ACC112 (cell line): ENCODE data around the gene TOMT.

ENCODE experiments used
- H2AFZ ChIP-seq: fragments of 200-600 bp; sonication (generic); one replicate; pipeline ENCODE4 v1.6.0; 2017; ENCODE audit warnings: antibody characterized with exemption, low read length; ENCODE audit not compliant: unreplicated experiment
- H3K27ac ChIP-seq: fragments of 200-600 bp; sonication (generic); 2 replicates; pipeline ENCODE4 v1.5.1; 2014; ENCODE audit warnings: low read depth, mild to moderate bottlenecking, antibody characterized with exemption, low read length, moderate library complexity
- H3K27me3 ChIP-seq: fragments of 200-600 bp; sonication (generic); 2 replicates; pipeline ENCODE4 v1.6.1; 2014; ENCODE audit warnings: mild to moderate bottlenecking, antibody characterized with exemption, low read length, moderate library complexity, mixed read lengths; ENCODE audit not compliant: insufficient read depth
- H3K36me3 ChIP-seq: fragments of 200-600 bp; sonication (generic); 2 replicates; pipeline ENCODE4 v1.6.1; 2016; ENCODE audit warnings: mild to moderate bottlenecking, antibody characterized with exemption, low read length, moderate library complexity, mixed read lengths; ENCODE audit not compliant: insufficient read depth
- H3K4me1 ChIP-seq: fragments of 200-600 bp; sonication (generic); one replicate; pipeline ENCODE4 v1.6.1; 2016; ENCODE audit warnings: low read length, mixed read lengths; ENCODE audit not compliant: insufficient read depth, unreplicated experiment, control insufficient read depth
- H3K4me3 ChIP-seq: fragments of 200-600 bp; sonication (generic); 2 replicates; pipeline ENCODE4 v1.5.1; 2014; ENCODE audit warnings: mild to moderate bottlenecking, low read depth, low read length
- H3K79me2 ChIP-seq: fragments of 200-600 bp; sonication (generic); one replicate; pipeline ENCODE4 v1.6.0; 2016; ENCODE audit warnings: low read length; ENCODE audit not compliant: control insufficient read depth, unreplicated experiment, insufficient read depth

TOMT gene

DNA sequence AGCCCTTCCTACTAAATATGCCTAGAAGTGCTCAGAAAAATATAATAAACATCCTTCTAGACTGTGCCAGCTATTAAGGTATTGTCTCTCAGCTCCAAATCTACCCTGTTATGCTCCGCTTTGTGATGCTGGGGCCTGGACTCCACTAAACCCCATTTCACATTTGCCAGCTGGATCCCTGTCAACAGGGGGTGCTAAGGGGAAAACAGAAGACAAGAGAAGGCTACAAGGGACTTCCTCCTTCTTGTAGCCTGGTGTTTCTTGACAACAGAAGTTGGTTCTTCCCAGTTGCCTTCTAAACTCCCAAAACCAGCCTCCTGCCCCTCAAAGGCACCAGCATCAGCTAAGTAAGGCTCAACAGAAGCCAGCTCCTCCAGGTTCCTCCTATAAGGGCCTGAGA lies 30.6 kb upstream of the TOMT start:
- Histone ChIP-seq H2AFZ (no peak overlapping the region), H3K36me3 (no peaks in the 10 kb centered on the region), H3K27ac (no peak overlapping the region), H3K4me1 (peaks cover 38% of the 10 kb centered on the region), H3K4me3 (no peak overlapping the region), H3K27me3 (no peaks in the 10 kb centered on the region), H3K79me2 (peaks cover 85% of the 10 kb centered on the region)

DNA sequence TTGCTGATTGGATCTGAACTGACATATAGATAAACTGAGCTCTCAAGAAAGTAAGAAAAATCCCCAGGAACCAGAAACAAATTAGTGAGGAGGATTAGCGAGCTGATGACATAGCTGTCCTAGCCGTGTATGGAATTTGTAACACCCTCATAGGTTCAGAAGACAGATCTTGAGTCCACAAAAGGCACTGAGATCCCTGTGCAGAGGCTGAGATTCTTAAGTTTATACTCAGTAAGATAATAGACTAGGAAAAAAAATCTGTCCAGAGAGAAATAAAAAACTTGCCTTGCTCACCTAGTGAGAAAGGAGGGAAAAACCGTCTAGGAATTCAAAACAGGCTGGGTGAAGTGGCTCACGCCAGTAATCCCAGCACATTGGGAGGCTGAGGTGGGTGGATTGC lies 30.0 kb upstream of the TOMT start:
- H2AFZ ChIP-seq: no peak overlapping the region
- no peaks in the 10 kb centered on the region for H3K27me3 ChIP-seq
- H3K4me3 ChIP-seq: no peak overlapping the region
- peaks cover 79% of the 10 kb centered on the region for H3K79me2 ChIP-seq
- H3K36me3 ChIP-seq: no peaks in the 10 kb centered on the region
- no peak overlapping the region for H3K27ac ChIP-seq
- peaks cover 32% of the 10 kb centered on the region for H3K4me1 ChIP-seq

DNA sequence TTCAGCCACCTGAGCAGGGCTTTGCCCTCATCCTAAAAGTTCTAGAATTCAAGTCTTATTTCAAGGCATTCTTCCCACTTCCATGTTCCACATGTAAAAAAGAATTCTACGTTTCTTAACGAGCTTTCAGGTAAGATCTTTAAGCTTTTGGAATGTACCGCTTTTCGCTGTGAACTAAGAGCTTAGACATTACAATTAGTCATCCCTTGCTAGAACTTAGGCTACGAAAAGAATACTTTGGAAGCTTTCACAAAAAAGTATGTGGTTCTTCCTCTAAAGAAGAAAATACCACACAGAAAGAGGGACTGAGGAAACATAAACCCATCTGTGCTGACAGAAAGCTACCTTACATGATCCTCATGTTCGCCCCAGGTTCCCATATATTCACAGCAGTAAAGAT lies 27.2 kb upstream of the TOMT start:
- peaks cover 59% of the 10 kb centered on the region for H3K79me2 ChIP-seq
- peak overlapping the region; percentile 87 for H3K4me3 ChIP-seq
- H3K27ac ChIP-seq: peak overlapping the region; percentile 28; the same call in 1 of the 2 replicates

DNA sequence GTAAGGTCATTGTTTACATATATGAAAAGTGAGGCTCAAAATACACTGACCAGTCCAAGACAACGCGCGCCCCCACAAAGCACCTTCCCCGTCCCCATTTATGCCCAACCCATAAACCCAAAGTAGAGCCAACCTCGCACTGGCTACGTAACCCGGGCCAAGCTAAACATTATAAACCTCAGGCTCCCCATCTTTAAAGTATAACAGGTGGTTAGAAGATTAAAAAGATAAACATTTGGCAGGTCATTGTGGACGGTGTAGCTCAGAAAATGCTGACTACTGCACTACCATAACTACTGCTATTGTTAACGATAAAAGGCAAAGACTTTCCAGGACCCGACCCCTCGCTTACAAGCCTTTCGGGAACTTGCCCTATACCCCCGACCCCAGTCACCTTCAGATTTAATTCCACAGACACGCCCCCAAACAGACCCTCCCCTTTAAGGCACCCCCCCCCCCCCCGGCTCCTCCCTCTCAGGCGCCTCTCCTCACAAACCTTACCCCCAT lies 25.9 kb upstream of the TOMT start:
- Histone ChIP-seq H3K4me1 (peaks cover 18% of the 10 kb centered on the region), H3K27ac (peak overlapping the region; percentile 60), H3K27me3 (no peaks in the 10 kb centered on the region), H3K36me3 (no peaks in the 10 kb centered on the region), H3K79me2 (peaks cover 48% of the 10 kb centered on the region), H3K4me3 (peak overlapping the region; percentile 87), H2AFZ (peak overlapping the region; percentile 84)

More for the DNA sequence above, 27.2 kb upstream of the TOMT start:
- peak overlapping the region; percentile 31 for H2AFZ ChIP-seq
- H3K4me1 ChIP-seq: peaks cover 18% of the 10 kb centered on the region
- H3K27me3 ChIP-seq: no peaks in the 10 kb centered on the region
- H3K36me3 ChIP-seq: no peaks in the 10 kb centered on the region

DNA sequence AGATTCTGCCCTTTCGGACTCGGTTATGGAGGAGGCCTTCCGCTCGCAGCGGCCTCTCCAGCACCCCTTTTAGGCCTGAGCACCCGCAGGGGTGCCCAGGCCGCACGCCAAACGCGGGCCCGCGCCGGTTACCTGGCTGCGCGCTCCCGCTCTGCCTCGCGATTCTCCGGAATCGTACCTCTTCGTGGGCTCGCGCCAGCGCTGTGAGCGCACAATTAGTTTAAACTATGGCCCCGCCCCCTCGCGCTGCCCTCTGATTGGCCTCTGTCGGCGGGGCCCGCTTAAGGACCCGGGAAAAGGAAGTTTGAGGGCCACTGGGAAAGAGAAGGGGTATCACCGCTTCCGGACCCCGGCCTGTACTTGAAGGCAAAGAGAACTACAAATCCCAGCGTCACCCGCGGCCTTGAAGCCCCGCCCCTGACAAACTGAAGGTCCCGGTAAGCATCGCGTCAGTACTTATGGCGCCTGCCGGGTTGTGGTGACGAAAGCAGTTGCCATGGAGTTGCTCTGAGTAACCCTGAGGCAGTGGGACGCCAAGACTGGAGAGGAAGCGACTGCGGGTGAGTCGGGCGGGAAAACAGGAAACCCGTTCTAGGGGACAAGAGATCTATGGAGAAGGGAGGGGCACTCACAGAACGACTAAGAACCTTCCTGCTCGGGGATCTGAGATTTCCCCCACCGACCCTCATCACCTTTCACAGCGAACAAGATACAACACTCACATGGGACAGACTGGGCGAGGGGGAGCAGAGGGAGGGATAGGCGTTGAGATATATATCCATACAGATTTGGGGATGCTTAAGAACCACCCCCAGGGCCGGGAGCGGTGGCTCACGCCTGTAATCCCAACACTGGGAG lies 25.2 kb upstream of the TOMT start, which contains the start of the genes LRRC51 and NUMA1:
Gene LRRC51 (plus strand): TSS at position 525 of the 858 bp plus-strand sequence. CDS start 8,234 bp downstream, outside the sequence.
Gene NUMA1 (minus strand): TSS at position 217 of the 858 bp plus-strand sequence. CDS start 44,599 bp downstream, outside the sequence.
- Histone ChIP-seq H3K4me1 (peaks cover 18% of the 10 kb centered on the region), H3K36me3 (0 out of 2 replicates have a peak, but pooled peaks cover 1% of the 10 kb centered on the region), H3K4me3 (peak within 1 kb of the TSS; percentile 87), H2AFZ (peak within 1 kb of the TSS; percentile 87), H3K79me2 (peaks cover 42% of the 10 kb centered on the region), H3K27me3 (no peaks in the 10 kb centered on the region), H3K27ac (peak within 1 kb of the TSS; percentile 86)

DNA sequence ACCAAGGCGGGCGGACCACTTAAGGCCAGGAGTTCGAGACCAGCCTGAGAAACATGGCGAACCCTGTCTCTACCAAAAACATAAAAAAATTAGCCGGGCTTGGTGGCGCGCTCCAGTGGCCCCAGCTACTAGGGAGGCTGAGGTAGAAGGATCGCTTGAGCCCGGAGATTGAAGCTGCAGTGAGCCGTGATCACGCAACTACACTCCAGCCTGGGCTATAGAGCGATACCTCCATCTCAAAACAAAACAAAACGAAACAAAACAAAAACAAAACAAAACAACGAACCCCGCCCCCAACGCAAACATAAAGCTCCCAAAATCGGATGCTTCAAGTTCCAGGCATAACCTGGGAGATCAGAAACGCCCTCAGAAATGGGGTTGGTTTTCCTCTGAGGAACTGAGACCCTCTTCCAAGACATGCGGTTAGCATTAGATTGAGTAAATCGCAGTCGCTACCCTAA lies 24.5 kb upstream of the TOMT start:
- Histone ChIP-seq H3K36me3 (0 out of 2 replicates have a peak, but pooled peaks cover 3% of the 10 kb centered on the region), H3K27me3 (no peaks in the 10 kb centered on the region), H3K4me1 (peaks cover 18% of the 10 kb centered on the region), H2AFZ (peak overlapping the region; percentile 87), H3K4me3 (peak overlapping the region; percentile 75), H3K27ac (peak overlapping the region; percentile 86), H3K79me2 (peaks cover 38% of the 10 kb centered on the region)

DNA sequence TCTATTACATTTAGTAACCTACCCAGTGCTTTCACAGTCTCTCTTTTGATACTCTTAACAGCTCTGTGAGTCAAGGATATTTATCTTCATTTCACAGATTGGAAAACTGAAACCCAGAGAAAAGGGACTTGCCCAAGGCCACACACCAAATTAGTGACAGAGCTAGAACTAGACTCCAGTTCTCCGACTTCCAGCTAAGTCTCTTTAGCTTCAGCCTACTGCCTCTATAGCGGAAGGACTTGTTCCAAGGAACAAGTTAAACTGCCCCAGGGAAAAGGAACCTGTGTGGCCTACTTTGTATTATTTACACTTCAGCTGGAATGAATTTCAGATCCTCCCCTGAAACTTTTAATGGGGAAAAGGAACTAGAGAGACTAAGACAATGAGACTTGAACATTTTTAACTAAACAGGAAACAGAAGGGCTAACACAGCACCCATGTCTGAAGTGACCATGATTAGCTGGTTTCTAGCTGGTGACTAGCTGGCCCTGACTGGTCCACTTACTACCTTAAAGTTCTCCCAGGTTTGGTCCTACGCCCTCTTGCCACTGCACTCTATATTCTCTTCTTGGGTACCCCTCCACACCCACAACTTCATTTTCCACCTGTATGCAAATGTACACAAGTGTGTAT lies 23.8 kb upstream of the TOMT start:
- Histone ChIP-seq H3K27ac (no peak overlapping the region), H3K4me1 (peaks cover 18% of the 10 kb centered on the region), H3K4me3 (no peak overlapping the region), H3K36me3 (0 out of 2 replicates have a peak, but pooled peaks cover 3% of the 10 kb centered on the region), H3K79me2 (peaks cover 31% of the 10 kb centered on the region), H3K27me3 (no peaks in the 10 kb centered on the region), H2AFZ (no peak overlapping the region)

DNA sequence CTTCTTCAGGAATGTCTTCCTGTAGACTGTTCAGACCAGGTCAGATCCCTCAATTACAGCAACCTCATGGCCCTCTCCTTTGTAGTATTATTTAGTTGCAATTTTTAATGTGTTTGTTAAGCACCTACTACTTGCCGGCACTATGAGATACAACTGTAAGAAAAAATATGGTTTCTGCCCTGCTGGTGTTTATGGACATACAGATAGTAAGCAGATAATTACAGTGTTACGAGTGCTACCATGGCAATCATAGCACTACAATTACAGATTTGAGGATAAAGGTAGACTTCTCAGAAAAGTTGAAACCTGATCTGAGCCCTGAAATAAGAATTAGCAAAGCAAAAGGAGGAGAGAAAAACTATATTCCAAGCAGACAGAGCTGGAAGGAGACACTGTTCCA lies 22.3 kb upstream of the TOMT start:
- H3K4me1 ChIP-seq: peaks cover 12% of the 10 kb centered on the region
- H3K79me2 ChIP-seq: peaks cover 16% of the 10 kb centered on the region
- no peak overlapping the region for H3K27ac ChIP-seq
- no peak overlapping the region for H2AFZ ChIP-seq
- no peak overlapping the region for H3K4me3 ChIP-seq
- 0 out of 2 replicates have a peak, but pooled peaks cover 3% of the 10 kb centered on the region for H3K36me3 ChIP-seq
- no peaks in the 10 kb centered on the region for H3K27me3 ChIP-seq

DNA sequence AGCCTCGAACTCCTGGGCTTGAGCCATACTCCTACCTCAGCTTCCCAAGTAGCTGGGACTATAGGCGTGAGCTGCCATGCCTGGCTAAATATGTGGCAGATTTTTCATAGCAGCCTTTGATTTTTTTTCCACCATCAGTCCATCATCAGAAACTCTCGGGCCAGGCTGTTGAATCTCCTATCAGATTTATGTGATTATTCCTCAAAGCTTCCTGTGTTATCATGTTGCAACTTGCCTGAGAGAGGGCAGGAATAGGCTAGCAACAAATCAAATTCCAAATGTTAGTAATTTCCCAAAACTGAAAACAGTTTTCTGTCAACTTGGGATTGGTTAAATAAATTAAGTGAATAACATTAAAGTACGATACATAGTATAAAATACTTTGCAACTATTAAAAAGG lies 21.6 kb upstream of the TOMT start:
- Histone ChIP-seq H3K79me2 (peaks cover 9% of the 10 kb centered on the region), H3K36me3 (0 out of 2 replicates have a peak, but pooled peaks cover 3% of the 10 kb centered on the region), H2AFZ (no peak overlapping the region), H3K4me1 (peaks cover 6% of the 10 kb centered on the region), H3K27ac (no peak overlapping the region), H3K4me3 (no peak overlapping the region), H3K27me3 (no peaks in the 10 kb centered on the region)

DNA sequence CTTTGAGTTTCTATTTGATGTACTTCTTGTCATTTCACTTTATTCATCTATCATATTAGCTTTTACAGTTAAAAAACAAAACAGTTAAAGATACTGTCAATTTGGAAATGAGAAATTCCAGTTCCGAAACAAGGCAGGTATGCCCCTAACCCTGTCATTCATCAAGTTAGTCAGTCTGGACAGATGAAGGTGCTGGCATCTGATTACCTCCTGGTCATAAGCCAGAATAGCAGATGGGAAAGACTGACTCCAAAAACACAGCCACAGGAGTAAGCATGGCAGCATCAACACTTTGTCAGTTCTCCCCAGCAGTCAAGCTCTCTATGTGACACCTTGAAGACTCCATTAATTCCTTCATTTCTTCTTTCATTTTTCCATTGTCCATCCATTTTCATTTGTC lies 20.8 kb upstream of the TOMT start:
- 0 out of 2 replicates have a peak, but pooled peaks cover 6% of the 10 kb centered on the region for H3K36me3 ChIP-seq
- H3K4me1 ChIP-seq: peaks cover 5% of the 10 kb centered on the region
- H3K27ac ChIP-seq: no peak overlapping the region
- no peak overlapping the region for H3K4me3 ChIP-seq
- no peak overlapping the region for H2AFZ ChIP-seq
- H3K79me2 ChIP-seq: peaks cover under 1% of the 10 kb centered on the region
- H3K27me3 ChIP-seq: no peaks in the 10 kb centered on the region
